ENCODE measurements around the gene SDK2.

The SDK2 gene

DNA sequence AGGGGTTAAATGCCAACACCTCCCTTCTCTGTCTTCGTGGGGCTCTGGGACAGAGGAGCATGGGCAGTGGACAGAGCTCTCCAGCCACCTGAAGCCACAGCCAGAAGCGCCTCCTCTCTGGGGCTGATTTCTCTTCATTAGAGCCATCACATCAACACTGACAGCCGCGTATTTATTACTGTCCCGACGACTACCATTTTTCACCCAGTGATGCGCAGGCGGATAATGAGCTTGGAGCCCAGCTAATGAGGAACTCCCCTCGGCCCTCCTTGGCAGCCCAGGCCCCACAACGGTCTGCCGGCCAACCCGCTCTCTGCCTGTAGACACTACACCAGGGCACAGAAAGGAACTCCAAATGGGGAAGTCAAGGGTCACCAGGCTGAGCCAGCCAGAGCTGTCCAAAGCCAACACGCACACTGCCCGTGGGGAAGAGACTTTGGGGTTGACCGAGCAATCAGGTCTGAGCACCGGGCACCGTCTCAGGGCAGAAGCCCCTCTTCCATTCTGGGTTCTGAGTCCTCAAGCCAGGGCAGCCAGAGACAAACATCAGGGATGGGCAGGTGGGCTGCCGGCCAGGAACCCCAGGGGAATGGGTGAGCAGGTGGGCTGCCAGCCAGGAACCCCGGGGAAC lies 13.2 kb downstream of the SDK2 start:
- DNase-seq, result no peak

DNA sequence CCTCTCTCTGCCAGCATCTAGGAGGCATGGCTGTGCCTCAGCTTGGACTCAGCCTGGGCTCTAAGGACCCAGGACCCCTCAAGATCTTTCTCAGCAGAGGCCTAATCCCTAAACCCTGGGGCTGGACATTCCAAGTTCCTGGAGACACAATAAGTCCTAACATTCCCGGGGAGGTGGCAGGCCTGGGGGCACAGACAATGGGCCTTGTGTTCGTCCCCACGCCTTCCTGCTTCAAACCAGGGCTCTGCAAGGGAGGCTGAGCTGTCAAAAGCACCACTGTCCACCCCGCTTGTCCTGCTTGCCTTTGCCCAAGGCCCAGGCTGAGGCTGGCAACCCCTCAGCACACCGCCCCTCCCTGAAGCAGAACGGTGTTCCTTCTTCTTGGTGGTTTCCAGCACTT lies 13.7 kb downstream of the SDK2 start:
- no peak for DNase-seq

DNA sequence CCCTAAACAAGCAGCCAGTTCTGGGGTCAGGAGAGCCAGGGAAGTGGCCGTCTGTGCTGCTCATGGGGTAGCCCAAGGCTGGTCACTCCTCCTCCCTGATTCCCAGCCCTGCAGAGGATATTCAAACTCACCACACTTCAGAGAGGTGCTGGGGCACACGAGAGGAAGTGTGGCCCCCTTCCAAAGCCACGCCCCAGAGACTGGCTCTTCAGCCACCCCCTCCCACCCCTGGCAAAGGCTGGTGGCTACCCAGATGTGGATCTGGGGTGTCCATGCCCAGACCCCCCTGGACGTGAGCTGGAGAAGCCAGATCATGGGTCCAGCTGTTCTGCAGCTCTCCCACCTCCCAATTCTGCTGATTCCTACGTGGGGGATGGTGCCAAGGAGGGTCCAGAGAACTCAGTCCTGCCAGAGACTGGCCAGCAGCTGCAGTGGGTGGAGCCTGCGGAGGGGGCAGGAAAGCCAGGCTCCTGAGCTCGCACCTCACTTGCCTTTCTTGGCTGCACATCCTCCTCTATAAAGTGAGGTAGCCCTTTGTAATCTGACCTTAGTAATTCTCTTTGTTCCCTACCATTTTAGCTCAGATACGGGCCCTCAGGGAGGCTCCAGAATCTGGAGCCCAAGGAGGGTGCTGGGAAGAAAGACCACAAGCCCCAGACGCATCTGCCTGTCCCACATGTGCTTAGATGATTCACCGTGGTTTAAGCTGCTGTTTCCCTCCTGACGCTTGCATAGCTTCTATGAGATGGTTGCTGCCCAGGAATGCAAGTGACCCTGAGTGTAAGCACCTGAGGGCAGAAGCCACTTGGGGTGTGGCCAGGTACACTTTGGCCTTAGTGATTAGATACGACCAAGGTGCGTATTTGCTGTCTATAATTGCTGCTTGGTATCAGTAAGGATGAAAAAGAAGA lies 15.3 kb downstream of the SDK2 start:
- no peak for DNase-seq

DNA sequence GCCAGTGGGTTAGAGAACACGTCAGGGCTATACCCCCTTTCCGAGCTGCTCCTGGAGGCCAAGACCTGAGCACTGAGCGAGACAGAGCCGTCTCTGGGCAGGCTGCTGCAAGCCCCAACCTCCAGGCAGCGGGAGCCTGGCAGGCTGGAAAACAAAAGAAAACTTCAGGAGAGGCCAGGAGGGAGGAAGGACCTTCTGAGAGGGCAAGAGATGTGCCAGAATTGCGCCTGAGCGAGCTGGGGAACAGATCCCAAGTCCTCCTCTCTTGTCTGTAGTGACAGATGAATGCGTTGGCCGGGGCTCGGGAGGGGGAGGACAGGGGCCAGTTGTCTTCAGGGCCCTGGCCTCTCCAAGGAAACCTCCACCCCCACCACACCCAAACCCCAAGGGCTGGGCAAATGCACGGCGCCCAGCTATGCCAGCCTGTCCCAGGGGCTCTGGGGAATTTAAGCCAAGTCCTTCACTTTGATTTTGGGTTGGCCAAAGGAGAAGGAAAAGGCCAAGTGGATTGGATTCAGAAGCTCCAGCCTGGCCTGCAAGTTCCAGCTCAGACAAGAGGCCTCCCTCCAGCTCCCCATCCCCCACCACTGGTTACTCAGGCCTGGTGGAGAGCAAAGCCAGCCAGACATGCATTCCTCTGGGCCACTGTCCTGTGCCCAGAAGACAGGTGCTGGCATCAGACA lies 18.1 kb downstream of the SDK2 start:
- no peak for DNase-seq

DNA sequence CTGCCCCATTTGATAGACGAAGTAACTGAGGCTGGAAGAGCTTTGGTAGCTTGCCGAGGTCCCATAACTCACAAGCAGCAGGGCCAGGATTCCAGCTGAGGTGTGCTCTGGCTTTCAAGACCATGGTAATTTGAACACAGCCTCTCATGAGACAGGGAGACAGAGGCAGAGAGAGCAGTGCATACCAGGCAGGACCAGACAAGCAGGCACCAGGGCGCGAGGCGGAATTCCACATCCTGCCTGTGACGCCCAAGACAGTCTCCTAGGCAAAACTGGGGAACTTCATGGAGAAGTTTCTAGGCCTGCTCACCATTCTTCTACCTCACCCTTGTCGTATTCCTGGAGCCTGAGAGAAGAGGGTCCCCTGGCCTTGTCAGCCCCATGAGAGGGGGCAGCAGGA lies 19.2 kb downstream of the SDK2 start:
- DNase-seq, result no peak

DNA sequence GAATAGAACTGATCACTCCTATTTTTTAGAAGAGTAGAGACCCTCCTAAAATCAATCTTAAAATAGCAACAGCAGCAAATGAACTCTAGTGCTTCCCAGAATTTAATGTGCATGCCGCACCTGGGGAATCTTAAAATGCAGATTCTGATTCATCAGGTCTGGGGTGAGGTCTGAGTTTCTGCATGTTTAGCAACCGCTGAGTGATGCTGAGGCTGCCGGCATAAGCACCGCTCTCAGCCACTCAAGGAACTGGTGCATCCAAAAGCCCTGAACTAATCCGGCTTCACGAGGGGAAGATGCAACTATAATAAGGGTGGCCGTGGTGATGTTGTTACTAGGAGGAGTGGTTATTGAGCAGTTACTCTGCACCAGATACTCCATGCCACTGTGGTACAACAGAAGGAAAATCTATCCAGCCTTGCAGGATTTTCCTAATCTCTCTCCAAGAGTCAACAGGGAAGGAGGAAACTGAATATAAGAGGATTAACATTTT lies 19.7 kb downstream of the SDK2 start:
- no peak for DNase-seq

DNA sequence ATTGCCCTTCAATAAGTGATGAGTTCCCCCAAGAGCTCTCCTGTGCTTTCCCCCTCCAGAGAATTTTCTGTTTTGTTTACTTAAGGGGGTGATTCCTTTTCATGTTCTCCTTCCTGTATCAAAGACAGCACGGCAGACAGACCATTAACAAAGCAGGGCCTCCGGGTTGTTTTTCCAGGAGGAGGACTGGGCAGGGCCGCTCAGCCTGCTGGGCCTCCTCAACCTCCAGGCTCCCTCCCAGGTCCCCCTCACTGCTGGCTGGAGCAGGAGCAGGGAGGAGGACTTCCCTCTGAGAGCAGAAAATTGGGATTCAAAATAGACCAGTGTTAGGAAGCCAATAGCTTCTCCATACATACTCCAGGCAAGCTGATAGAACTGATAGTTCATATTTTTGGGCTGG lies 20.4 kb downstream of the SDK2 start:
- no peak for DNase-seq

DNA sequence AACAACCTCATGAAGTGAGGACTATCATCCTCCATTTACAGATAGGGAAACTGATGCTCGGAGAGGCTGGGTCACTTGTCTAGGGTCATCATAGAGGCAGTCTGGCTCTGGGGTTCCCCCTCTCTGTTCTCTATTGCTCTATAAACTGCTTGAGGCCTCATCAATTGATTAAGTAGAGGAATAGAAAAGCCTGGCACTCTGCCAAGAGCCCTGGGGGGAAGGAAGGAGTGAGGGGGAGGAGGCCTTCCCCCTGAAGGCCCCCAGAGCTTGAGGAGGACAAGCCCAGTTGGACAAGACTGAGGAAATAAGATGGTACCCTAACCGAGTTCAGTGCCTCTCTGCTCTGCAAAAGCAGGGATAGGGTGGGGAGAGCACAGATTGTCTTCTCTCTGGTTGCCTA lies 21.0 kb downstream of the SDK2 start:
- no peak for DNase-seq

DNA sequence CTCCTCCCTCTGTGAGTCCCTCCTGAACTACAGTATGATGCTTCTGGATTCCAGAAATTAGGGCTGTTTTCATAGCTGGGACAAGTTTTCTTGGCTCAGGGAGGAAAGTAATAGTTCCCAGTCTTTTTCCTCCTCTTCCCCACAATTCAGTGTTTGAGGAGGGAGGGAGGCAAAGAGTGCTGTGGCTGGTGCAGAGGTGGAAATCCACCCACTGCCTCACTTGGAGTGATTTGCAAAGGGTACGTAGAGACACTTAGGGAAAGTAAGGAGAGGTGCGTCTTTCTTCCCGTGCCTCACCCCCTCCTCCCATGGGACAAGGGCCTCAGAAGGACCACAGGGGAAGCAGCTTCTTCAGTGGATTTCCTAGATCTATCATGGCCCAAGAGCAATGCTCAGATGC lies 21.9 kb downstream of the SDK2 start:
- no peak for DNase-seq

DNA sequence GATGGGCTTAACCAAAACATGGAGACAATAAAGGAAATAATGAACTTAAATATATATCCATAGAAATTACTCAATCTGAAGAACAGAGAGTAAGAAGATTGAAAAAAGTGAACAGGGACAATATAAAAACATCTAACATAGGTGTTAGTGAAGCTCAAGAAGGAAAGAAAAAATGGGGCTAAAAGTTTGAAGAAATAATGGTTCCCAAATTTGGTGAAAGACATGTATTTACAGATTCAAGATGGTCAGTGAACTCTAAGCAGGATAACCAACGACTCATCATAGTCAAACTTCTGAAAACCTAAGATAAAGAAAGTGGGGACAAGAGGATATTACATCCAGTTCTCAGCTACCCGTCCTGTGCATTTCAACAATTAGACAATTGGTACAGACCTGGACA lies 22.6 kb downstream of the SDK2 start:
- no peak for DNase-seq

DNA sequence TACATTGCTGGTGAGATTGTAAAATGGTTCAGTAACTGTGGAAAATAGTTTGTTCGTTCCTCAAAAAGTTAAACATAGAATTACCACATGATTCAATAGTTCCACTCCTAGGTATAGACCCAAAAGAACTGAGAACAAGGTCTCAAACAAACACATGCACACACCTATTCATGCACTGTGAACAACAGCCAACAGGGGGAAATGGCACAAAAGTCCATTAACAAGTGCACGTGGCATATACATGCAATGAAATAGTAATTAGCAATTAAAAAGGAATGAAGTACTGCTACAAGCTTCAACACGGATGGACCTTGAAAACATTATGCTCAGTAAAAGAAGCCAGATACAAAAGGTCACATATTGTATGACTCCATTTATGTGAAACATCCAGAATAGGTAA lies 23.8 kb downstream of the SDK2 start:
- no peak for DNase-seq

DNA sequence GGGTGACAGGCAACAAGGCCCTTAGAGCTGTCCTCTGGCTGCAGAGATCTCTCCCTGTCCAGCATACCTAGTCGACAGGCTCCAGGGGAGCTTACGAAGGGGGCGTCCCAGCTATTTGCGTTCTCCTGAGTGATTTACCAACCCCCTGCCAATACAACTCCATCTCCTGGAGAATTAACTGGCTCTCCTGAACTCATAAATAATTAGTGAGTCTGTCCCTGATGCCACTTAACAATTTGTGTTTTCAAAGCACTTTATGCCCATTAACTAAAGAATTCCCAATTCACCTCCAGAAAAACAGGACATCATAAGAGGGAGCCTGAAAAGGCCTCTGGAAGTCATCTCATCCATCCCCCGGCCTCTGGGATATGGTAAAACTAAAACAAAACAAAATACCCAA lies 26.7 kb downstream of the SDK2 start:
- DNase-seq, result no peak

DNA sequence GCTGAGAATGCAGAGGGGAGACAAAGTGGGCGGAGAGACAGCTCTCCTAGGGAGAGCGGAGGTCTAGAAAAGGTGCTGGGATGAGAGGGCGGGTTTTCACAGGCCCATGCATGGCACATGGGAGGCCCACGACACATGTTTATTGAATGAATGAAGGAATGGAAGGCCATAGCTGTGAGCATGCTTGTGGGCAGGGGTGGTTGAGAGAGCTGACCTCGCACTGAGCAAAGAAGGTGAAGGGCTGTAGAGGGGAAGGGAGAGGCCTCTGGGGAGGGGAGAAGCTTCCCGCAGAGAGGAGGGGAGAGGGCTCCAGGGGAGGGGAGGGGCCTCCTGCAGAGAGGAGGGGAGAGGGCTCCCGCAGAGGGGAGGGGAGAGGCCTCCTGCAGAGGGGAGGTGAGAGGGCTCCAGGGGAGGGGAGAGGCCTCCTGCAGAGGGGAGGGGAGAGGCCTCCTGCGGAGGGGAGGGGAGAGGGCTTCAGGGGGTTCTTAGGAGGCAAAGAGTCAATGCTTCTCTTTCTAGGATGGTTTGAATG lies 27.3 kb downstream of the SDK2 start:
- DNase-seq, result no peak

DNA sequence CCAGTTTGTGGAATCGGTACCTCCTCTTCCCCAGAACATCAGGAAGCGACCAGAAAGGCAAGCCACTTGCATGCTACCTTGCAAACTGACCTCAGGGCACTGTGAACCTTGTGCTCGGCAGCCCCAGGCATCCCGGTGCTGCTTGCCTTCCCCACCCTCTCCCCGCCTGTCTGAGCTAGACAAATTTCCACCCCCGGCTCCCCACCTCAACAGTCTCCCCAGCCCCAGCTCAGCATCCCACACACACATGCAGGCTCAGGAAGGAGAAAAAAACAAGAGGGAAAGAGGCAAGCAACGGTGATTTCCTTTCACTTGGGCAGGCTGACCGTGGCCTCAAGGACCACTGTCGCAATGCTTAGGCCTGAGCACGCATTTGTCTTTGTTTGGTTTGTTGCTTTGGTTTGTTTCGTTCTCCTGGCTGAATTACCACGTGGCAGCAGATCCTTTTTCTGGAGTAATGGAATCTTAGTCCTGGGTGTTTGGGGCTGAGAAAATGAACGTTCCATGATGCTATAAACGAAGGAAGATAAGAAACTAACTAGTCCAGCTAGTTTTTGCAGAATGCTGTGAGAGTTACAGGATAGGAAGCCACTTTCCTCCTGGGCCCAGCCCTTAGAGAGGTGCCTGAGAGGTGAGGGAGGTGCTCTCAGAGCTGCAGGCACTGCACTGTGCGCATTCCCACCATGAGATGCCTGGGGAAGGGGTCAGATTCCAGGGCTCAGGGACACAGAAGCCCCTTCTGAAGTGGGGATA lies 27.9 kb downstream of the SDK2 start:
- DNase-seq, result no peak

DNA sequence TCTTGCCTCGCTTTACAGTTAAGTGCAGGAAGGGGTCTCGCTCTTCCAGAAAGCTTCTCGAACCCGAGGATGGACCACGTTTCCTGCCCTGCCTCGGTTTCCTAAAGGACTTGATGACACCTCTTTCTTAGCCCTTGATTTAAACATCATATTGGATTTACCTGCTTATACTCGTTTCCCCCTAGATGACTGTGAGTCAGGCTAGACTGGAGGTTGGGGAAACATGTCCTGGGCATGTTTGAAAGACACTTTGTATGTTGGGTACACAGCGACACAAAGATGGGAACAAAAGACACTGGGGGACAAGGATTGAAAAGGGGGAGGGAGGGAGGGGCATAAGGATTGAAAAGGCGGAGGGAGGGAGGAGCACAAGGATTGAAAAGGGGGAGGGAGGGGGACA lies 30.0 kb downstream of the SDK2 start:
- no peak for DNase-seq

DNA sequence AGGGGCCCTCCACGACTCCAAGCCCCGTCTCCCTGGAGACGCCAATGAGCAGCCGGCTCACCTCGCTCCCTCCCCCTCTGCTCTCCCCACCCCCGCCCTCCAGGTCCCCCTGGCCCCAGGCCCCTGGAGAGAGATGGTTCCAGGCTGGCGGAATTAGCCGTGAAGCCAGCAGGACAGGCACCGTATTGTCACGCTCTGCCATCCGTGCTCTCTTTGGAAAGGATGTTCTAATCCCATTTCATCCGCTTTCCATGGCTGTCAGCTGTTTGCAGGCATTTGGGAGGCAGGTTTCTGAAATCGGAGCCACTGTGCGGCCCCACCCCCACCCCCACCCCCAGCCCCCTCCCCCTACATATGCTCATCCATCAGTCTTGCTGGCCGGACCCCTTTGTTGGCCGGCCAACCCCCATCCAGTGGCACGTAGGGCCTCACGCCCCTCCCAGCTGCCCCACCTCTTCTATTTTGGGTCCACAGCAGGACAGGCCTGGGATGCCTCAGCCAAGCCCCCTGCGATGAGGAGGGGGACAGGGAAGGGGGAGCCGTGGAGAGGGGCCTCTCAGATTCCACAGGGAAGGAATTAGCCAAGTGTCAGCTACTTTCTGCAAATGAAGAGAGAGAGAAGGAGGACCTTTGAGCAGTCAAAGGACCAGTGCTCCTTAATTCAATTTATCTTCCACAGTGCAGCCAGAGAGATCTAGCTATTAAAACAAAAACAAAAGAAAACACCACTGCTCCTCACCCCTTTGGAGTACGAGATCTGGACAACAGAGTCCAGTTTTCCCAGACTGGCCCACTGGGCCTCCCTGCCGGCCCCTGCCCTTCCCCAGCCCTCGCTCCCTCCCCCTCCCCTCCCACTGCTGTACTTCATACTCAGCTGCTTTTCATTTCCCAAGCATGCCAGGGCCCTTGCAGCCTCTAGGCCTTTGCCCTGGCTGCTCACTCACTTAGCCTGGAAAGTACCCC lies 30.7 kb downstream of the SDK2 start:
- DNase-seq, result no peak

DNA sequence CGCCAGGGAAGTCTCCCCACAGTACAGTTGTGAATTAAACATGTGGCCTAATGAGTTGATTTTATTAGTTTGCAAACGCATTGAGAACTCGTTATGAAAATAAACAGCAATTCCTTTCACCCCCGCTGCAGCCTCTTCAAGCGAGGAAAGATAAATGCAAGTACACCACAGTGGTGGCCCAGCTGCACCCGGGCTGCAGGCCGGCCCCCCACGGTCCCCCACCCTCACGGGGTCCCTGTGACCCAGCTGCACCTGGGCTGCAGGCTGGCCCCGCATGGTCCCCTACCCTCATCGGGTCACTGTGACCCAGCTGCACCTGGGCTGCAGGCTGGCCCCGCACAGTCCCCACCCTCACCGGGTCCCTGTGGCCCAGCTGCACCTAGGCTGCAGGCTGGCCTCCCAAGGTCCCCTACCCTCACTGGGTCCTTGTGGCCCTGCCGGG lies 32.2 kb downstream of the SDK2 start:
- DNase-seq, result no peak

DNA sequence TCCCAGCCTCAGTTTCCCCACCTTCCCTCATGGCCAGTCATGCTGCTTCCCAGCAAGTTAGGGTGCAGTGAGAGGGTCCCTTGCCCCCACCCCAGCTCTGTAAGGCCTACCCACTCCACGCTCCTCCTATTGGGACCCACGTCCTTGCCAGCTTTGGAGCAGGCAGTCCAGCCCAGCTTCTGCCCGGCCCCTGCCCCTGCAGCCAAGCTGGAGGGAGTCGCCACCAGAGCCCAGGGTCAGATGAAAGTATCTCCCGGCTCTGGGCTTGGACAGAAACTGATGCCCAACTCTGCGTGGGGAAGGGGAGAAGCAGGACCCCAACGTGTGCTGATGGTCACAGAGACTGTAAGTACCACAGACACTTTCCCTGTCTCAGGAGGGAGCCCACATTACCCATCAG lies 32.6 kb downstream of the SDK2 start:
- no peak for DNase-seq

DNA sequence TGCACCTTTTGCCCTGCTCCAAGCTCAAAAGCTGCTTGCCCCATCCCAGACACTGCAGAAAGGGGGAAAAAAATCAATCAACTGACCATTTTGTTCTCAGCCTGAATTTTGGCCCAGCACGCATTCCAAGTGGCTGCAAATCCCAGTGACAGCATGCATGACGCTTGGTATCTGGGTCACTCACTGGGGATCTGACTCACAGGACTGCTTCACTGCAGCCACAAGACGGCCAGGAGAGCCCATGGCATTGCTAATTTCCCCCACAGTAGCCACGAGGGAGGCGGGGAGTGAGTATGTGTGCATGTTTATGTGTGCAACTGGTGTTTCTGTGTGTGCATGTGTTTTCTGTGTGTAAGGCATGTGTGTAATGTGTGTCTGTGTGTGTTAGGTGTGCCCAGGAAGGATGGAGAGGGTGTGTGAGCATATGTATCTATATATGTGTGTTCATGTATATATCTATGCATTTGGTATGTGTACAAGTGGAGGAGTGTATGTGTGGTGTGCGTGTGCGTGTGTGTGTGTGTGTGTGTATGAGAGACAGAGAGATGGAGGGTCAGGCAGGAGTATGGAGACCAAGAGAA lies 33.8 kb downstream of the SDK2 start:
- no peak for DNase-seq

DNA sequence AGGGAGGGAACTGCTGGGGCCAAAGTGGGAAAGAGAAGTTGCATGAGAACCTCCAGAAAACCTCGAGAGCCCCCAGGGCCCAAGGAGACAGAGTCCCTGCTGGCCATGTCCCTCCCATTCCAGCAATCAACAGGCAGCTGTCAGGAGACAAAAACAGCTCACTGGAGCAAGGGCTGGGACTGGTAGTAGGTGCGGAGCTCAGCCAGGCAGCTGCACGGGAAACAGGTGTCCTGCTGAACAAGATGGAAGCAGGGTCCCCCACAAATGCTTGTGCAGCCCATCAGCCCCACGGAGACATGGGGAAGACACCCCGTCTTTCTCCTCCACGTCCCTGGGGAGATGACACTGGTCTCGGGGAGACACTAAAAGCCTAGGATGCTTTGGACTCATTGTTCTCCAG lies 34.5 kb downstream of the SDK2 start:
- no peak for DNase-seq

DNA sequence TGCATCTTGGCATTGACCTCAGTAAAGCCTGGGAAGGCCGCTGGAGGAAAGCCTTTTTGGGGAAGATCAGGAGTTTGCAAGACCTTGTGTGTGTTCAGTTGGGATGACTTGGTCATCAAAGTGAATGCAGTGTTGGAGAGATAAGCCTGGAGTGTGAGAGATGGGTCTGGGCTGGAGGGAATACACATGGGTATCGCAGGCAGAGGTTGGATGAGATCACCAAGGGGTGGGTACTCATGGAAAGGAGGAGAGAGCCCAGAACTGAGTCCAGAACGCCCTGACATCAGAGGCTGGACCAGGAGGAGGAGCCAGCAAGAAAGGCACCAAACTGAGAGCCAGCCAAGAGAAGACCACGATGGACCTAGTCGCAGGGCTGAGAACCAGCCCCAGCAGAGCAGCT lies 35.2 kb downstream of the SDK2 start:
- DNase-seq, result no peak

All from cortex of kidney (tissue), 1 donor.